NCI-H187 (cell line): Measurements from ENCODE around the gene CIB4.

Experiments
- DNase-seq, 2 experiments: peaks; one replicate each; lab custom pipeline; 2025; lab: John Stamatoyannopoulos, UW

The CIB4 gene

DNA sequence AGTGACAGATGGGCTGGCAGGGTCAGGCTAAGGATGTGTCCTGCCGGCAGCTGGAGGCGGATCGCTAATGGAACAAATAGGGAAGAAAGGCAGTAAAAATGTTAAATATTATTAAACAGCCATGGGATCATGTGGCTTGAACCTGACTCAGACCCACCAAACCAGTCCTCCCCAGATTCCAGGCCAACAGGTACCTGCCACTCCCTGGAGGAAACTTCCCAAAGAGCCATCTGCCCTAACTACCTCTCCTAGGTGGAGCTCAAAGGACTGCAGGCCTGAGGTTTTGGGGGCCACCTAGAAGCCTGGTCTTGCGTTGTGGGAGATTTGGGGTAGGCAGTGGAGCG lies 34.3 kb downstream of the CIB4 start:
- no peak for DNase-seq

DNA sequence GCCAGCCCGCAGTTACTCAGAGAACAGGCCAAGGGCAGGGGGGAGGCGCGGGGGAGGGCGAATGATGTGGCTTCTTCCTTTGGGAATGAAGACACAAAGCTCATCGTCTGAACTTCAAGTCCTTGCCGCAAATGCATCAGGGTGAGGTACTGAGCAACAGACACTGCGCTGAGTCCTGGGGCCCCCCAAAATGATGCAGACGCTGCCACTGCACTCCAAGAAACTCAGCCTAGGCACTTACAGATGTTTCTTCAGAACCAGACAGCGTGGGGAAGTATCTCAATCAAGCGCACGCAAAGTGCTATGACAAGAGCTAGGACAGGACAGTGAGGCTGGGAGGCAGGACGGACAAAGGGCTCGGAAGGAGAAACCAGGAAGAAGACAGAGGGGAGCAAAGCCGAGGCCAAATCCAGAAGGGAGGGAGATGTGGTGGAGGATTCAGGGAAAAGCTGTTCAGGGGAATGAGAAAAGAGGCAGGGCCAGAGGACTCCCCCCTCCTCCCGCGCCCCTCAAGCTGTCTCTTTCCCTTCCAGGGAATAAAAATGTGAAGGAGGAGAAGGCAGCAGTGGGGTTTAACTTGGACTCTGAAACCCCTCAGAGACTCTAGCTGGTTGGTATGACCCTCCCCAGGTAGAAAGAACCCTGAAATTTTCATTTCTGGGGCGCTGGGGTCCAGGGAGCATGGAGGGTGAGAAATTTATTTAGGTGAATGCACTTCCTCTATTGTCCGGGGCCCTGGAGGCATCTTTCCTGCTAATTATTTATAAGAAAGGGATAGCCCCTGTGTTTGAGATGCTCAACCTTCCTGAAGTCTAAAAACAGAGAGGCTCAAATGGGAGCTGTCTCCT lies 34.9 kb downstream of the CIB4 start:
- no peak for DNase-seq

DNA sequence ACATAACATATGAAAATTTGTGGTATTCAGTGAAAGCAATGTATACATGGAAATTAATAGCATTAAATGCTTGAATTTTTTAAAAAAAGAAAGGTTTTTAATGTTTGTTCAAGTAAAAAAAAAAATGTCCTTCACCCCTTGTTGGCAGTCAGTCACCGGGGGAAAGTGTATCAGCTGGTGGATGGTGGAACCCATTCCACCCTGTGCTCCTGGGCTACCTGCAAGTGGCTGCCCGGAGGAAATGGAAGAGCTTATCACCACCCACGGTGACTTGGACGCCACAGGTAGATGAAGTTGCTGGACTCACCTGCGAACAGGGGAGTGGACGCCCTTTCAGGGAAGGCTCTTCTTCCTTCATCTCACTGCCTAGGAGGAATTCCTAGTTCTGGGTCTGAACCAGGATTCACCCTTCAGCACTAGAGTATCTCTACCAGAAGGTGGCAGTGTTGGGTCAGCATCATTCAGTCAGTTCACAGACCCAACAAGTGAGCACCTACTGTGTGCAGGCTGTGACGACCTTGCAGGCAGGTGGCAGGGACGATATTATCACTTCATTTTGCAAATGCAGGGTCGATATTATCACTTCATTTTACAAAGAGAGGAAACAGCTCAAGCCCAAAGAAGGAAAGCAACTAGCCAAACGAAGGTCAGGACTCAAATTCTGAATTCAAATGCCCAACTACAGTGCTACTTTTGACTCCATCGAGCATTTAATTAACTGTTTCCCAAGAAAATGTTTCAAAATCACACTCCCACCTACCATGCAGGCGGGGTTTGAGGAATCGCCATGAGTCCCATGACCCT lies 35.8 kb downstream of the CIB4 start:
- peak in 1 of 2 experiments; percentile 52 for DNase-seq

DNA sequence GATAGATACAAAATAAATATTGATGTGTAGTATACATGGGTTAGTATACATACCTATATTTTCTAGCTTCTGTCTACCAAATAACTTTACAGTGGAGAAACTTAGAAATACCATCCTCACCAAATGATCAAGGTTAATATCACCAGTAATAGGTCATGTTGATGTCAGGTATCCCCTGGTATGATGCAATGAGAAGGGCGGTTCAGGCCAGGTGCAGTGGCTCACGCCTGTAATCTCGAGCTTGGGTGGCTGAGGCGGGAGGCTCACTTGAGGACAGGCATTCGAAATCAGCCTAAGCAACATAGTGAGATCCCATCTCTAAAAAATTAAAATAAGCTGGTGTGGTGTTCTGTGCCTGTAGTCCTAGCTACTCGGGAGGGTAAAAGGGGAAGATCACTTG lies 38.6 kb downstream of the CIB4 start:
- no peak for DNase-seq

DNA sequence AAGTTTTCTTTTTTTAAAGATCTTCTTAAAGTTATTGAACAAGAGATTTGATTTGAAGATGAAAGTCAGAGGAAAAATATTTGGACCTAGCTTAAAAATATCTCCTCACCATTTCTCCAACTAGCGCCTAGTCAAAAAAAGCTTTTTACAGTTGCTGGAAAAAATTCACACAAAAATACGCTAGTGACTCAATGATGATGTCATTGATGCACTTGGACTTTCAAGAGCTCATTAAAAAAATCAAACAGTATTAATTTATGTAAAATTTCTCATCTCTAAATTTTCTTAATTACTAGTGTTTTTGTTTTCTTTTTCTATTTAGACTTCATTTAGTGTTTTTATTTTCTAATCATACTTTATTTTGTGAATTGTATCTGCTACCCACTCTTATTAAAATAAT lies 41.8 kb downstream of the CIB4 start:
- DNase-seq: no peak

DNA sequence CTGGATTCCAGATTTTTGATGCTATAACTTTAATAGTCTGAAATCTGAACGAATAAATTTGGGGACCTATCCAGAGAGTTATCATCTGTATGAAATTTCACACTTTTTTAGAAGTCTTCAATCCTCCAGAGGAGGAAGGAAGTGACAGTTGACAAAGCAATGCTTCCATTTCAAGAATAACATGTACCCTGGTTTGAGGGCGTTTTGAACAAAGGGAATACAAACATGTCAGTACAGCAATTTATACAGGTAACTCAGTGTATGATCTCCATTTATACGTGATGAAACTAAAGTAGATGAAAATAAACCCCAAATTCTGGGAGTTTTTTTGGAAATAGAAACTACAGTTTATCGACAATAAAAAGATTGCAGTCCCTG lies 42.2 kb downstream of the CIB4 start:
- DNase-seq: no peak

DNA sequence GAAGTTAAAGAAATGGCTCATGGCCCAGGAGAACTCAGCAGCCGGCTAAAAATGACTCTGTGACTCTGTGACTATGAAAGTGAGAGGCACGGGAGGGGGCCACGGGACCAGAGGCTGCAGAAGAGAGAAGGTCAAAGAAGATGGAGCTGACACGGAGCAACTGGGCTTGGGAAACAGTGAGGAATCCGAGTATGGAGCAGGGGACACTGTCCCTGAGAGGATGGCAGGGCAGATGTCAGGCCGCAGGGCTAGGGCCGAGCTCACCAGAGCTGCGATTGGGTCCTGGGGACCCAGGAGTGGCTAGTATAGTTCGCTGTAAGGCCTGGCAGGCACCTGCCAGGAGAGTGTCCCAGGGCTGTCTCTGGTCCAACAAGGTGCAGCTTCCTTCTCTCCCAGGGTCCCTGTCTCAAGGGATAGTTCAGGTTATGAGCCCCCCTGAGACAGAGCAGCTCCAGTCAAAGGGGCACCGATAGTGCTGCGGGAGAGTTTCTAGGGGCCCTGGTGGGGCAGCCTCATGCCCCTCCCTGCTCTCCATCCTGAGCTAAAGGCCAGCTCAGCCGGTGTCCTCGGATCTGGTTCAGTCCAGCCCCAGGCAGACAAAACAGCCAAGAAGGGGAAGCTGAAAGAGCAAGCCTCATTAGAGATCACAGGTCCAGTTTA lies 42.7 kb downstream of the CIB4 start:
- DNase-seq: no peak

DNA sequence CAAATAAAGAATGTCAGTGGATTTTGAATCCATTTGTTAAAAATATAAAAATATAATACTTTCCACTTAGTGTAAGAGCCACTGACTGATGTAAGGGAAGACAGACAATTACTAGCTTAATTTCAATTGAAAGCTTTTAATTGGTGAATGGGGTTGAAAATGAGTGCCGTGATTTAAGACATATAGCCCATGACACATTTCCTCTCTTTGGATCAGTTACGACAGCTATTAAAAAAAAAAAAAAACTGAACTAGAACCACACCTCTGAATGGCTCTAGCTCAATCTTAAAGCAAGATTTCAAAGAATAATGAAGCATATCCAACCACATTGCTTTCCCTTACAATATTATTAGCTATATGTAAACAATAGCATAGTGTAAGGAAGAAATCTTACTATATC lies 44.0 kb downstream of the CIB4 start:
- DNase-seq: no peak

DNA sequence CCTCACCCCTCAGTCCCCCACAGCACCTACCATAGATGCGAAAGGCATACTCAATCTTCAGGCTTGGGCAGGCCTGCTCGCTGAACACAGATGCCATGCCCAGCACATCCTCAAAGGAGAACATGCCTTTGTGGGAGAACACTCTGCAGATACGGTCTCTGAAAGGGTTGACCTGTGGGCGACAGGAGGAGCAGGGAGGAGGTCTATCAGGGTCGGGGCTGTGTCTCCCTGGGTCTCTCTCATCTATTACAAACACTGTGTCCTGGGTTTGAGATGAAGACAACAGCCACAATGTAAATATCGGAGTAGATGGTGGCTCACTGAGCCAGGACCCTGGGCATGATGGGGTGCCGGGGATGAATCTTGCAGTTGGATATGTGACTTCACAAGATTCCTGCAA lies 46.0 kb downstream of the CIB4 start:
- no peak for DNase-seq

DNA sequence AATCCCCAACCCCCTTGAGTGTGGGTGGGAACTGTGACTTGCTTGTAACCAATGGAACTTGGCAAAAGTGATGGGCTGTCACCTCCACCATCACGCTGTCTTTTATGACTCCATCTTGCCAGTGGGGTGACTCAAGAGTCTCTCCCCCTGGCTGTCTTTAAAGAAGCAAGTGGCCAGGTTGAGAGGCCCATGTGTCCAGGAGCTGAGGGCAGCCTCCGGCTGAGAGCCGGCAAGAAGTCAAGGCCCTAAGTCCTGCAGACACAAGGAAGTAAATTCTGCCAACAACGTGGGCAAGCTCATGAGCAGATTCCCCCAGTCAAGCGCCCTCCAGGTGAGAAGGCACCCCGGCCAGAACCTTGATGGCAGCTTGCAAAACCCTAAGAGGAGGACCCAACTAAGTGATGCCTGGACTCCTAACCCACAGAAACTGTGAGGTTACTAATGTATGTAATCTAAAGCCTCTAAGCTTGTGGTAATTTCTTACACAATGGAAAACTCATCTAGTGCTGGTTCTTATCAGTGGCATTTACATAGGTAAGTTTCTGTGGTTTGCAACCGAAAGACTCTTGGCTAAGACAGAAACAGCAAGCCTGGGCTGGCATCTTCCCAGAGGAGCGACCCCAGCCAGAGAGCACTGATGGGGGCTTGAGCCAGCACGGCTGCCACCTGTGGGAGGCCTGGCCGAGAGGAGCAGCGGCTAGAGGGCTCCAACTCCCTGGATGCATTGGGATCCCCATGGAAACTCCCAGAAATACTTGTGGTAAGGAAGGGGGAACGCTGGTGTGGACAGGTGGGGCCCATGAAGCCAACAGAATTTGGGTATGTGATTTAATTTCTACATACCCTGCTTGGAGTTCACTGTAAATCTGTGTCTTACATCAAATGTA lies 49.3 kb downstream of the CIB4 start:
- no peak for DNase-seq

DNA sequence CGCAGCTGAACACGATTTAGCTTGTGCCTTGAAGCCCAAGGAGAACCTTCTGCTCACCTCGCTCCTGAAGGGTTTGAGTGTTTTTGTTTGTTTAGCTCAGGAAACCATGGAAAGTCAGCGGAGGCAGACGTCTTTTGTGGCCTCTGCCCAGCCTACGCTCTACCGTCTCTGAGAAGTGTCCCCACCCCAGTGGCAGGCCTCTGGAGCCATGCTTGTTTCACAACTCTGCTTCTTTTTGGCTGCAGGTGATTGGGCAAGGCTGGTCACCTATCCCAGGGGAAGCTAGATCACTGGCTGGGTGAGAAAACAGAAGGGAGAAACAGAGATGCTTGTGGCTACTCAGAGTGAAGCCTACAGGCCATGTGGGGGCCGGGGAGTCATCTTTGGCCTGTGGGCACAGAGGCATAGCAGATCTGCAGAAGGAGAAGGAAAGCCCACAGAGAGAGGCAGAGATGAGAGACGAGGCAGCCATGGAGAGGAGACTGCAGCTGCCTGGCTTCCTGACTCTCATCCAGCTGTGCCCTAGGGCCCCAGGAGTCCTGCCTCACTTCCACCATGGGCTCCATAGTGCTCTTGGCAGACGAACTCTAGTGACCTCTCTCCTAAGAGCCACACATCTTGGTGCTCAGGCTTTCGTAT lies 50.1 kb downstream of the CIB4 start:
- no peak for DNase-seq

DNA sequence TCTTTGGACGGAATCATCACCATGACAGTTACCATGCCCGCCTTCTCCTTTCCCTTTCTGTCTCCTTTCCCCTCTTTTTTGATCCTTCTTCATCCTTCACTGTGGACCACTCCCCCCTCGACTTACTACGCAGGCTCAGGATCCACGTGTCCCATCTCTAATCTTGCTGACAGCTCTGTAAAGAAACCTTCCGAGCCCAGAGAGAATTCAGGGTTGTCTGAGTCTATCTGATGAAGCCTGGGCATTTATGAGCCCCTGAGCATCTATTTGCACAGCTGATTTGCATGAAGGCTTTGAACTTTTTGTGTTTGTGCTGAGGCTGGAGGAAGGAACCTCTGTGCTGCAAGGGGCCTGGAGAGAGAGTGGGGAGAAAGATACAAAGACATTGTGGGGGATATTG lies 50.7 kb downstream of the CIB4 start:
- DNase-seq: no peak

DNA sequence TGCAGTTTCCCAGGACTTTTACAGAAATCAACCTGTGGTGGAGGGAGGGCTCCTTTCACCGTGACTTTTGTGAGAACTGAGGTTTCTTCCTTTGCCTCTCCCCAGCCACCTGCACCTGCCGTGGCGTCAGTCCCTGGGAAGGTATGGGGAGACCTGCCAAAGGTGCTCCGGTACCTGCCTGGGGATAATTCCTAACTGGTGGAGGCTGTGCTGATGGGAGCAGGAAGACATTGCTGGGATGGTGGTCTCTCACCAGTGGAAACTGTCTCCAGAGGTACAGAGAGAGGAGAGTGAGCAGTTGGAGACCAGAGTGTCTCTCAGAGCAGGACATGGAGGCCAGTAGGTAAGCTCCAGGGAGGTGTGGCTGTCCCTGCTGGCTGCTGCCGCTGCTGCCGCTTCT lies 52.6 kb downstream of the CIB4 start:
- no peak for DNase-seq

DNA sequence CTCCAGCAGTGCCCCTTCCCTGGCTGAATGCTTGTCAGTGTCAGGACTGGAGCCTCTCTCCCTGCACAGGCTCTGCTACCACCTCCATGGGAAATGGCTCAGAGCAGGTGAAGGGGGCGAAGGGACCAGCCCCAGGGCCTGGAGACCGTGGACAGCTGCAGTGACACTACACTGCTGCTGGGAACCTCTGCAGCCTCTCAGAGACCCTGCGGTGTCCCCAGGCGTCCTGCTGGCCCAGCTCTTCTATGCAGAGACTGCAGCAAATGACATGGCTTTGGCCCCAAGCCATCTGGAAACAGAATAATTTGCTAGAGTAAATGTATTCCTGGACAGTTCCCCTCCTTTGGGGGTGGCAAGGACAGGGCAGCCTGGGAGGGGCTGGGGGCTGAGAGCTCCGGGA lies 53.2 kb downstream of the CIB4 start:
- no peak for DNase-seq

DNA sequence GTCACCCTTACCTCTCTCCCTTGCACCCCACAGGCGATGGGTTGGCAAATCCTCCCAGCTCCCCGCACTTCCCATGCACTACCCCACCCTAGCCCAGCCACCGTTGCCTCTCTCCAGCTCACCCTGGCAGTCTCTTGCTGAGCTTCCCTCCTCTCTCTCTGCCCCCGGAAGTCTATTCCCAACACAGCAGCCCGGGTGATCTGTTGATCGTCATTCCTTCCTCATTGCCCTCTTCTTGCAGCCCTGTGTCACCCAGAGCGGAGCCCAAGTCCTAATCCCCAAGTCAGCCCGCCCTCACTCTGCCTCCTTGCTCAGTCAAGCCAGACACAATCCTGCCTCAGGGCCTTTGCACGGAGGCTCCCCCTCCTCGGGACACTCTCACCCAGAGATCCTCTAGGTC lies 55.2 kb downstream of the CIB4 start:
- DNase-seq: no peak

DNA sequence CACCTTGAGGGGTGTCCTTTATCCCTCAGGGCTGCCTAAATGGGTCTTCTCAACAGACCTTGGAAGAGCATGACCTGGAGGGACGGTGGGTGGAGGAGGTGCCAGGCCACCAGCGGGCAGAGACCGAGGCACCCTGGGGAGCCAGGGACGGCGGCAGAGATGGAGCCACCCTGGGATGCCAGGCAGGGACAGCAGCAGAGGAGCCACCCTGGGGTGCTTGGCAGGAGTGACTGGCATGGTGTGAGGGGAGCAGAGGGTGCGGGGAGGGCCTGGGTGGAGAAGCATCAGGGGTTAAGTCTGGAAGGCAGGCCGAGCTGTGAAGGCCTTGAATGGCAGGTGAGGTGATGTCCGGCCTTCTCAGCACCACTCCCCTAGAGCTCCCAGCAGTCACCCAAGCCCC lies 56.1 kb downstream of the CIB4 start:
- DNase-seq: no peak

DNA sequence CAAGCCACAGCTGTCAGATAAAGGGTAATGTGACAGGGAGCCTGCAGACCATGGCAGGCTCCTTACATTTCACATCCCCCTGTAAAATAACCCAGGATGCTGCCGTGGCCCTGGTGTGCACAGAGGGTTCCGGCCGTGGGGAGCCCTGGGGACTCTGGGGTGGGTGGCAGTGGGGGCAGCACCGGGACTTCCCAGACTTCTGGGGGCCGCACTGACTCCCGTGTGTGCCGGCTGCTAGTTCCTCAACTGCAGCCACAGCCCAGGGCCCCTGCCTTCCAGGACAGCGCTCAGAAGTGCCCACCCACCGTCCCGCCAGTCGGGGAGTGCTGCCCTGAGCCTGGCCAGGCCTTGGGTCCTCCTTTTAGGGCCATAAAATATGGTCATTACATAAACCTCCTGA lies 56.5 kb downstream of the CIB4 start:
- DNase-seq: no peak

DNA sequence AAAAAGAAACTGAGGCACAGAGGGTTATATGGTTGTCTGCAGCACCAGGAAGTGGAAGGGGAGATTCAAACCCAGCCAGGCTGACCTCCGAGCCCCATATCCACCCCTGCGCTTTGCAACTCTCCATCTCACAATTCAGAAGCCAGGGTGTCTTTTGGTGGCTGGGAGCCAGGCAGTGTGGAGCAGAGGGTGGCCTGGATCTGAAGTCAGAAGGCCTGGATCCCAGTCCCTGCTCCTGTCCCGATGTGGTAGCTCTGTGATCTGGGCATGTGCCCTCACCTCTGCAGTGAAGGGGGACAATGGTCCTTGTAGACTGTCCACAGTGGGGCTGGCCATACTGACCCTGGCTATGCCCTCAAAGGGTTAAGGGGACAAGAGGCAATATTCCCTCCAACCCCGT lies 57.0 kb downstream of the CIB4 start:
- DNase-seq: no peak

DNA sequence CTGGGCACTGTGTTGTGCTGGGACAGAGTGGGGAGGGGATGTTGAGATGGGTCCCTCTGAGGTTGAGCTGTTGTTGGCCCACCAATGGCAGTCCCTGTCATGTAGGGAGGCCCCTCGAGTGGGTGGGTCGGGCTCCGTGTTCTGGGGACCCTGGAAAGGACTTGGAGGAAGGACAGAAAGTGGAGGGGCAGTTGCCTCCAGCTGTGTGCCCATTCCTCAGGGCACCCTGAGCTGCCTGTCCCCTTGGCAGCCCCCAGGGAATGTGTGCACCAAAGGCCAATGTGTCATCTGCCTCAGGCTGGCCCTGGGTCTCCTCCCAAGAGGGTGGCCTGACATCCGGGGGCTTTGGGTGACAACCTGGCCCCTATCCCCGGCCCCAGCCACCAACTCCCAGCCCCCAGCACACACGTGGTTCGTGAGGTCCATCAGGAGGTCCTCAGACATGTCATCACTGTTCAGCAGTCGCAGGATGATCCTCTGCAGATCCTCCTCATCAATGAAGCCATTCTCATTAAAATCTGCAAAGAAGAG lies 57.7 kb downstream of the CIB4 start:
- DNase-seq: no peak

DNA sequence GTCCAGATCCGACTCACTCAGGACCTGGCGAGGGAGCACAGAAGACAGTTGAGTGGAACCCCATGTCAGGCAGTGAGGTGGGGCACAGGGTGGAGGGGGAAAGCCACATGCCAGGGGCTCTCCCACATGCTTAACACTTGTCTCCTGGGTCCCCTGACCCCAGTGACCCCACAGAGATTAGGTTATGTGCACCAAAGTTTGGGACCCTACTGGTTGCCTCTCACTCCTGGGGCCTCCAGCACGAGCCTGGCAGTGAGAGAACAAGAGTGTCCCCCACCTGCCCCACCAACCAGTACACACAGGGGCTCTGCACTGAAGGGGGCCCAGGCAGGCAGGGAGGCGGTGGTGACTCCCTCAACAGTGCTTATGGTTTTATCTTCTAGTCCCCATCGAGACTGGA lies 58.3 kb downstream of the CIB4 start:
- no peak for DNase-seq
